NCI-H2029 treated with DMSO at 0.1 percent for 48 hours (cell line): Measurements from ENCODE around the gene SEMA3E.
A peak's percentile ranks its signal among the peaks of the same experiment; 100 is the strongest.
"Not testable (repeated sequence)": the region's sequence is repeated elsewhere in the genome, so short reads cannot be mapped to it uniquely, and the experiment has no call there.

Experiments used
- DNase-seq: peaks from one replicate; lab custom pipeline; 2025; lab: John Stamatoyannopoulos, UW

SEMA3E gene

GRCh38 chr7:83452256-83452655 lies 196.7 kb downstream of the SEMA3E start:
- DNase-seq = no peak

DNA sequence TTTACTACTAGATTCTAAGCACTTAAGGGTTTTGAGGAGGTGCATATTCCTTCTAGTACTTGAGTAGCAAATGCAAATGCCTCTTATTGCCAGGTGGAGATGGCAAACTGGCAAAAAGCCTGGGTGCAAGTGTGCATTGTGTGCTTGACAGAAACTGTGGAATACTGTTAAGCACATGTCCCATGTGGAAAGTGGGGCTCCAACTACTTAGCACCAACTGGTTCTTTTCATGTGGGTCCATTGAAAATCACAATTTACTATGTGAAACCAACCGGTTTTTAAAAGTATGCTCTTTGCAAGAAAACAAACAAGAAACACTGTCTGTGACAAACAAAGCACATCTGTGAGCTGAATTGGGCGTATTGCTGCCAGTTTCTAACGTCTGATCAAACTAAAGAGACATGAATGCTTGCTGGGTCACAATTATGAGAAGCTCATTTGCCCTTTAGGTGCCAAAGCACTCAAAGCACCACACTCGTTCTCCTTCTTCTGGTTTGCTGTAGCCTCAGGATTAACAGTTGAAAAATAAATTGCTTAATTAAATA lies 197.4 kb downstream of the SEMA3E start:
- DNase-seq = peak; percentile 53

GRCh38 chr7:83449781-83450180 lies 199.2 kb downstream of the SEMA3E start:
- no peak for DNase-seq

GRCh38 chr7:83447681-83448080 lies 201.3 kb downstream of the SEMA3E start:
- DNase-seq = no peak

- DNase-seq = no peak
These were observed 202.8 kb downstream of the SEMA3E start for GRCh38 chr7:83446102-83446669.

DNA sequence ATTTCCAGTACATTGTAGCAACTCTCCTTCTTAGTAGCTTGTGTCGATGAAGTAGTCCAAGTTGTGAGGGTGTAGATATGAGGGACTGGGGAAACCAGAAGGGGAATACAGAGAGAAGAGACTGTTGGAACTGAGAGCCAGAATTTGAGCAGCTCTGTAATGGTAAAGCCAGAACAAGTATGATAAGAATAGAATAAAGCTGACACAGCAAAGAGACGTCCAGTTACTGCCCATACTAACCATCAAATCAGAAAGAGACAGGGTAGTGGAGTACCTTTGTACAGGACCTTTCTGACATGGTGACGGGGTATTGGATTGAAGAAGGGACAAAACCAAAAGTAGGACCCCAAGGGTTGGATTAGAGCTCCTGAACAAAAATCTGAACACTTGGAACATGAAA lies 206.0 kb downstream of the SEMA3E start:
- DNase-seq = no peak

GRCh38 chr7:83439026-83439425 lies 209.9 kb downstream of the SEMA3E start:
- DNase-seq = no peak

- not testable (repeated sequence) for DNase-seq
These were observed 218.7 kb downstream of the SEMA3E start for GRCh38 chr7:83430289-83430688.

DNA sequence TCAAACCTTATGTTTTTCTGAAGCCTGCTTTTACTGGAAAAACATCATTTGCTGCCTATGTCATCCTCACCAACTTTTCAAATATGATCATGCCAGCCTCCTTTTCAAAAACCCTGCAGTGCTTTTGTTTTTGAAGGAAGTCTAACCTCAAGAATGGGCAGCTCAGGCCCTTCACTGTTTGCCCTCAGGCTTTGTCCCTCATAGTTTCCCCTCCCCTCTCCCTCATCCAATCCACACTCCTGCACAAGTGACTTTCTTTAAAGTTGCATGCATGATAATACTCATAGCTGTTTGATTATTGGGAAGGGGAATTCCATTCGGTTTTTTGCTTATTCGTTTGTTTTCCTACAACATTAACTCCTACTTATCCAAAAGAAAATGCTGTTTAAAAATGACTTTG lies 219.4 kb downstream of the SEMA3E start:
- no peak for DNase-seq

GRCh38 chr7:83427884-83428283 lies 221.1 kb downstream of the SEMA3E start:
- no peak for DNase-seq

DNA sequence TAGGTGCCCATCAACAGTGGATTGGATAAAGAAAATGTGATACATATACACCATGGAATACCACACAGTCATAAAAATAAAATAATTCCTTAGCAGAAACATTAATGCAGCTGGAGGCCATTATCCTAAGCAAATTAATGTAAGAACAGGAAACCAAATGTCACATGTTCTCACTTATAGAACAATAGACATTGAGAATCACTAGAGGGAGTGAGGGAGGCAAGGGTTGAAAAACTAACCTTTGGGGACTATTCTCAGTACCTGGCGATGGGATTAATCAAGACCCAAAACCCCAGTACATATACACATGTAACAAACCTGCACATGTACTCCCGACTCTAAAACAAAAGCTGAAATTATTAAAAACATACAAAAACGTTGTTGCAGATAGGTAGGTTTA lies 222.6 kb downstream of the SEMA3E start:
- DNase-seq = no peak

DNA sequence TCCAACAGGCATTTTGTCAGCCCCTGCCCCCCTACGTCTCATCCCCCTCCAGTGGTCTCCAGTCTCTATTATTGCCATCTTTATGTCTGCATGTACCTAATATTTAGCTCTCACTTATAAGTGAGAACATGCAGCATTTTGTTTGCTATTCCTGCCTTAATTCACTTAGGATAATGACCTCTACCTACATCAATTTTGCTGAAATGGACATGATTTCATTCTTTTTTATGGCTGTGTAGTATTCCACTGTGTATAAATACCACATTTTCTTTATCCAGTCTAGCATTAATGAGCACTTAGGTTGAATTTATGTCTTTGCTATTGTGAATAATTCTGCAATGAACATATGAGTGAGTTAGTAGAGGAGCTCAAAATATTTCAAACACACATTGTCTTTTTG lies 229.9 kb downstream of the SEMA3E start:
- no peak for DNase-seq

- DNase-seq = no peak
These were observed 233.1 kb downstream of the SEMA3E start for GRCh38 chr7:83415840-83416239.

DNA sequence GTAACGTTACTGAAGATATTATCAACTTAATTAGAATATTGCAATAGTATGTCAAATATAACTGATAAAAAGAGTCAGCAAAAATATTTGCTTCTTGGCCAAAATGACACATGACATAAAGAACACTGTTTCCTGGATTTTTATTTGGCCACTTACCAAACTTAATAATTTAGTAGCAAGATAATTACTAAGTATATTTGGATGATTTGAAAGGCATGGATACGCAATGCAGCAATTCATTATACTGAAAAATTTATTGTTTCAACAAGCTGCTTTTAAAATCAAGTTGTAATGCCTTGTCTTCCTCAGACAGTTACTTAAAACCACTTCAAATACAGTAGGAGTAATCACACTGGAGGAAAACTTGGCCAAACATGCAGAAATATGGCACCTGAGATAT lies 234.0 kb downstream of the SEMA3E start:
- no peak for DNase-seq

GRCh38 chr7:83413831-83414230 lies 235.1 kb downstream of the SEMA3E start:
- DNase-seq = peak; percentile 27

DNA sequence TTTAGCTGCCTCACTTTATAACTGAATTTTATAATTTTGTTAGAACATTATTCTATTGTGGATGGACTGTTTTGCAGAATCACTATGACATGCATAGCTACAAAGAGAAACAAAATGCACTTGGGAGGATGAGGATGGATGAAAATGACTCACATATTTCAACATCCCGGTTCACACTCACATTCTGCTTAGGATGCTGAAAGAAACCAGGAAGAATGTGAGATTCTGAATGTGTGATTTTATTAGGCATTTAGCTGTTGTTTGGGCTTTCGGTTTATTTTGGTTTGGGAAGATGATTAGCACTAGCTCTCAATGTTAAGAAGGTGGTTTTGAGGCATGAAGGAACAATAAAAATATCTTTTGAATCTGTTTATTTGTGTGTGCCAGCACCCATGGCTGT lies 235.5 kb downstream of the SEMA3E start:
- DNase-seq = no peak

DNA sequence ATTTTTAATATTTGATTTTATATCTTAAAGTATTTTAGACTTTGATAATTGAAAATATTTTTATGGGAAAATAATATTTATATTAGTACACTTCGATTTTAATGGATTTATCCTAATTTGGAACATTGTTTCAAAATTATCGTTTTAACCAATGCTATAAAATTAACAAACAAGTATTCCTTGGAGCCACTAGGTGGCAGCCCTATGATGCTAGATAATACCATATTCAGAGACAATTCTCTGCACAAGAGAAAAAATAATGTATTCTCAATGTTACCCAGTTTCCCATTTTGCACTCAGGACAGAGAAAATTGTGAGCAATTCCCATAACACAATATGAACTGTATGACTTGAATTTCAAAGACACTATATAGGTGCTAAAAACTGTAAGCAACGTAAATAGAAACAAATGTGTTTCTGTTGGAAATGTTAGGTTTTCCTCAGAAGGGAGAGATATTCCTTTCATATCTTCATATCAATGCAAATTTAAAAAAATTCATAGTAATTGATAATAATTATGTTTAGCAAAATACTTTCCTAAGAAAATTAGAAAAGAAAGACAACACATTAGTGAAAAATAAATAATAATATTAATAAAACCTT lies 237.8 kb downstream of the SEMA3E start:
- DNase-seq = peak; percentile 79

GRCh38 chr7:83394776-83395175 lies 254.2 kb downstream of the SEMA3E start:
- DNase-seq = no peak

- DNase-seq = no peak
These were observed 260.5 kb downstream of the SEMA3E start for GRCh38 chr7:83388436-83388835.

GRCh38 chr7:83366629-83367028 lies 282.3 kb downstream of the SEMA3E start:
- DNase-seq = no peak

GRCh38 chr7:83365746-83366145 lies 283.2 kb downstream of the SEMA3E start:
- DNase-seq = no peak

DNA sequence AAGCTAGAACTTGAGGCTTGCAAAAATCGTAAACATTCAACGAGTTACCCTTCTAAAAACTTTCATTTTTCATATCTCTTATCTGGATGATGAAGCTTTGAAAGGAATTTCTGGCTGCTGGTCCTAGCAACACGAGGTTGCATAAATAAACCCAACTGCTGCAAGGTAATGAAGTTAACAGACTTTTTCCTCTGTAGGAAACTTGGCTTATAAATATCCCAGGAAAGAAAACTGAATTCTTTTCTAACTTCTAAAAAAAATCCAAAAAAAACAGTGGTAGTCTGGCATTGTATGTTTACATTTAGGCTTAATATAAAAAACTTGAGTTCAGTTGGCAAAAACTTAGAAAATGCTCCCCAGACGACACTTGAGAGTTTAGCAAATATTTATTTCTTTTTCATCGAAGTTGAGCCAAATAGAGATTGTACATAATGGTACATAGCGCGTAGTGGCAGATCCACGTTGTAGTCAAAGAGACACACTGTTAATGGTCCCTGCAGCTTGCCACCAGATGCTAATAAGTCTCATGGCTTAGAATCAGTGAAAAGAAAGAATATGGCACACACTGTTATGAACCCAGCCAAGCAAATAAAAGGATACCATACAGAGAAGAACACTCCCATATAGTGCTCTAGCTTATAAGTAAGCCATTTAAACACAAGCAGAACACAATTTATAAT lies 285.9 kb downstream of the SEMA3E start:
- DNase-seq = no peak

DNA sequence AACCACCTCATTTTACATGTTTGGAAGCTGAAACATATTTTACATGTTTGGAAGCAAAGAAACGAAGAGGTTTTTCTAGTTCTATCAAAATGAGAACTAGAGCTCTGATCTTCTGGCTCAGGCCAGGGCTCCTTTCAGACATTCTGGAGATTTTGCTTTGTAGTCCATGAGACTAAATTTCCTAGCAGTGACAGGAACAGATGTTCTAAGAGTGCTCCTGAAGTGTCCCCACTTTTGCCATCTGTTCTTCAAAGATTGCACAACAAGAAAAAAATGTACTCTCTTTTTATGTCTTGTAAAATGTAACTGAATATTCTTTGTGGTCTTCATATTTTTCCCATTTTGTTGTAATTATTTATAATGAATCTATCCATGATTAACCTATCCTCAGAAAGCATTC lies 289.8 kb downstream of the SEMA3E start:
- no peak for DNase-seq
